HG03565 (cell line): ENCODE results near the gene SHE.

Experiments
- ATAC-seq: cut with Tn5 transposase; IDR thresholded peaks from one replicate; pipeline ENCODE4 v1.9.1; 2021; ENCODE audit warnings: mild to moderate bottlenecking, moderate library complexity; ENCODE audit not compliant: unreplicated experiment

Gene SHE

DNA sequence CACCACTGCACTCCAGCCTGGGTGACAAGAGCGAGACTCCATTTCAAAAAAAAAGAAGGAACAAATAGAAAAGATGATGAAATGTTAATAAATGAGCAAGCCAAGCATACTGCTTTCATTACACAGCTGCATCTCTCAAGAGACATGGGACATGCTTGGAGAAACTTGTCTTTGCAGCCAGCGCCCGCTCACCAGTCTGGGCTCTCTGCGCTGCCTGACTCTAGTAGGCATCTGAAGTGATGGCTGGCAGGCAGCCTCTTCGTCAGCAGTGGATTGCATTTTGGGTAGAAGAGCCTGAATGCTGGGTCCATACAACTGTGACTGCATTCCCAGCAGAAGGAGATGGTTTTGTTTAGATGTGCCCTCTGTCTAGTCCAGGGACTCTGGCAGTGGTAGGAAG, 49.1 kb downstream of the SHE start:
- no peak for ATAC-seq

DNA sequence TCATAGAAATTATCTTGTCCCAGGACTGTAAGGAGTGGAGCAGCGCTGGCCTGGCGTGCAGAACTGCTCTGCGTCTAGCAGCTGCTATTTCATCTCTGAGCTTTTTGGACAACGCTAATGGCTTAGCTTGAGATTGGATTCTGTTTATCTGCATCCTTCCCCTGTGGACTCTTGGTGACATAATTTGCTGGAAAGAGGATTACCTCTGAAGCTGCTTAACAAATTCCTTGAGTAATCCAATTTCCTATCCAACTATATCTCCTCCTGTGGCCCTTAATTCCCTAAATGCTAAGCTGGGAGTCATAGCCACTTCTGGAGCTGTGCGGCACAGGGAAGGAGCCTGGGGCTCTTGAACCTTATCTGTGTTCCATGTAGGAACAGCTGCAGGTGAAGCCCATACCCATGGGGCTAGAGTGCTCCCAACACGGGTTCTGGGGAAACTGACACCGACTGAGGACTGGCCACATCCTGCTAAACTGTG, 53.8 kb downstream of the SHE start:
- no peak for ATAC-seq

DNA sequence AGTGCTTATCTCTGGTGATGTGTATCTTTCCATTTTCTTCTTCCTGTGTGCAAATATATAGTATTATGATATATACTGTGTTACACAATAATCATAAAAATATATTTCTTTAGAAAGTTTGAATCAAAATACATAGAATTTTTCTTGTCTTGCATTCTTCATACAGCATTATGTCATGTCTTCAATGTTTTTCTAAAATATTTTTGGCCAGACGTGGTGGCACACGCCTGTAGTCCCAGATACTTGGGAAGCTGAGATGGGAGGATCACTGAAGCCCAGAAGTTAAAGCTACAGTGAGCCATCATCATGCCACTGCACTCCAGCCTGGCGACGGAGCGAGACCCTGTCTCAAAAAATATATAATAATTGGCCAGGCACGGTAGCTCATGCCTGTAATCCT, 55.4 kb downstream of the SHE start:
- no peak for ATAC-seq

DNA sequence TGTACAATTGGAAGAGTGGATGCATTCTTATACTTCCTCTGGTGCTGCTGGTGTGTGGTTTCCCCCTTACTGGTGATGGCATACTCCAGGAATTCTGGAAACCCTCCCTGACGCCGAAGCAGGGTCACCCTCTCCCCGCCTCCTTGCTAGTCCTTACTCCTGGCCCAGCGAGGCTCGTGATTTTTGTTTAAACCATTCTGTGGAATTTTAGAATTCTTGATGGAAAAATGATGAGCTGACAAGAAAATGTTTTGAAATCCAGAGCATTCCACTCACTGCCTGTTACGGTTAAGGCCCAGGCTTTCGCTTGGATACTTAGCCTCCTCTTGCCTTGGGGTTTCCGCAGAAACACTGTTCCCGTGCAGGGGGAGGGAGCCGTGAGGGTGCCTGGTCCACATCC, 55.9 kb downstream of the SHE start:
- ATAC-seq = no peak

DNA sequence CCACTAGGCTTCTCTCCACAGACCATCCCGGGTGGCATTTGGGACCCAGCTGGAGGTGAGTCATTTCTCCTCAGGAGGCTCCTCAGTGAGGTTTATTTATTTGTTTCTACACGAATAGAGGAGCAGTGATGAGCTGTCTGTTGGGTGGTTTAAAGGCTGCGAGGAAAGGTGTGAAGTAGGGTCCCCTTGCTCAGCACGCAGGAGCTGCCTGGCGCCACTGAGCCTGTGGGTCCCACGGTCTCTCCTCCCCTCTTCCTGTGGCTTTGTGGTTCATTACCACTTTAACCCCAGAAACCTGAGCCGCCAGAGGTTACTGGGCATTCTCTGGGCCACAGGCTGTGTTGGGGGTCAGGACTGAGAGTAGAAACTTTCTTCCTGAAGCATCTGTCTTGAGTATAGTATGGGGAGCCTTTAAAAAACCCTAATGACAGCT, 57.2 kb downstream of the SHE start:
- no peak for ATAC-seq

DNA sequence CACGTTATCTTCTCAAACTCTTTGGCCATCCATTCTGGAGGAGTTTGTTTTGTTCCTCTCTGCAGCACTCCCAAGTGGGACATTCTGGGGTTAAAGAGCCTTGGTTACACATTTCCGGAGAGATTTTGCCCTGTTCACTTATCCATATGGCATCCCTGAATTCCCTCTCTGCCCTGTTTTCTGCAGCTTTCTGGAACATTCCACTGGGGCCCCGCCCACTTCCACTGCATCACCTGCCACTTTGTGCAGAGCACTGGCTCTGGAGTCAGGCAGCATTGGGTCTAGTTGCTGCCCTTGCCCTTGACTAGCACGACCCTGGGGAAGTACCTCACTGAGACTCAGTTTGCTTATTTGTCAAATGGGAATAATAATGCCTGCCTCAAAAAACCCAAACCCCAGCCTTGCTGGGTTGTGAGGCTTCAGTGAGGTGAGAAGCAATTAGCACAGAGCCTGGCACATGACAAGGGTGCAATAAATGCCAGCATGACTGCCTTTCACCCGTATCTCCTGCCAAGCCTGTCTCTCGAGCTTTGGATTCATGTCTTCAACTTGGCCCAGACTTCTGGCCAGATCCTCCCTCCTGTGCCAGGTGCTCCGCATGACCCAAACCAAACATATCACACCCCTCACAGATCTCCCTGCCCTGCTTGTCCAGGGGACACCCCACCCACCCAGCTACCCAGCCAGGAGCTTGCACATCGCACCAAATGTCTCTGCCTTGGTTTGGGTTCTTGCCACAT, 58.8 kb downstream of the SHE start:
- no peak for ATAC-seq

DNA sequence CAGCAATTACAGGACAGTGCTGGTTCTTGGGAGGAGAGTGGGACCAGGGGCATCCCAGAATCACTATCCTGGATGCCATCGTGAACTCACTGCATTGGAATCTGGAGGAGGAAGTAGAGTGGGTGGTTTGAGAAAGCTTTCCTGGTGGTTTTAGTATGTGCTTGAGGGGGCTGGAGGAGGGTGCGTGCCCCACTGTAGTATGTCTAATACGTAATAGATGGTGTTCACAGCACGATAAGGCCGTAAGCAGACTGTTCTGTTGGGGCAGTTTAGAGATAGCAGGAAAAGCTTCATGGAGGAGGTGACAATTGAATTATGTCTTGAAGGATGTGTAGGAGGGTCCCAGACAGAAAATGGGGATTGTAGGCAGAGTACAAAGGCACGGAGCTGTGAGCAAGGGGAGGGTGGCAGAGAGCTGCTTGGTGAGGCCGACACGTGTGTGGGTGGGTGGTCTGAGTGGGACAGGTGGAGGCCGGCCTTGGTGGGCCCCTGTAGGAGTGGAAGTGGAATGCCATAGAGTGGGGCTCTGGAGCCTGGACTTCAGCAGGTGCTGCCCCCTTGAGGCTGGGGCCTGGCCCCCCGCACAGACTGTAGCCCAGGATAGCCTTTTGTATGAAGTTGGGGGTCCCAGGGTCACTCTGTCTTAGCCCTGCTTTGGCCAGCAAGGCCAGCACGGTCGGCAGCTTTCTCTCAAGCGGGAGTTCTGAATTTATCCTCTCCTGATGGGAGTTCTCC, 60.0 kb downstream of the SHE start:
- ATAC-seq = no peak

DNA sequence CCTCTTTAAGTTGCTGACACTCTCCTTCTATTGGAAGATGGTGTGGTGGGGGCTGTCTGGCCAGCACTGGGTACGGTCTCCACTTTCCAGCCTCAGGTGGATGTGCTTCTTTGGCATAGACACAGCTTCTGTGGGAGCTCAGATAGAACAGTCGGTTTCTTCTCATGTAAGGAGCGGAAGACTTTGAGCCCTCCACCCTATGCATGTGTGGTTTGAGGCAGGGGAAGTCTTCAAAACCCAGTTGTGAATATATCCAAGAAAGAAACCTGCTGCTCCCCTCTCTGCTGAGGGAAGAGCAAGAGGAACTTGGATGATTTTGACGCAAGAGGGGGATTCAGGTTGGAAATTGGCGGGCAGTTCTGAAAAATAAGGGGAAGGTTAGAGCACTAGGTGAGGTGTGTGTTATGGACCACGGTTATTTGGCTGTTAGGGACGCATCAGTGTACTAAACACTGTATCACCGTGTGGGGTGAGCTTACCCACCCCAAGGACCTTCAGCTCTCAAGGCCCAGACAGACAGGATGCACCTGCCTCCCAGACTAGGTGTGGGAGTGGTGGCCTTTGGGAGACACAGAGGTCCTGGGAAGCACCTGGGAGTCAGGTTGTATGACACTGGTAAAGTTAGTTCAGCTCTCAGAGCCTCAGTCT, 60.8 kb downstream of the SHE start:
- no peak for ATAC-seq

DNA sequence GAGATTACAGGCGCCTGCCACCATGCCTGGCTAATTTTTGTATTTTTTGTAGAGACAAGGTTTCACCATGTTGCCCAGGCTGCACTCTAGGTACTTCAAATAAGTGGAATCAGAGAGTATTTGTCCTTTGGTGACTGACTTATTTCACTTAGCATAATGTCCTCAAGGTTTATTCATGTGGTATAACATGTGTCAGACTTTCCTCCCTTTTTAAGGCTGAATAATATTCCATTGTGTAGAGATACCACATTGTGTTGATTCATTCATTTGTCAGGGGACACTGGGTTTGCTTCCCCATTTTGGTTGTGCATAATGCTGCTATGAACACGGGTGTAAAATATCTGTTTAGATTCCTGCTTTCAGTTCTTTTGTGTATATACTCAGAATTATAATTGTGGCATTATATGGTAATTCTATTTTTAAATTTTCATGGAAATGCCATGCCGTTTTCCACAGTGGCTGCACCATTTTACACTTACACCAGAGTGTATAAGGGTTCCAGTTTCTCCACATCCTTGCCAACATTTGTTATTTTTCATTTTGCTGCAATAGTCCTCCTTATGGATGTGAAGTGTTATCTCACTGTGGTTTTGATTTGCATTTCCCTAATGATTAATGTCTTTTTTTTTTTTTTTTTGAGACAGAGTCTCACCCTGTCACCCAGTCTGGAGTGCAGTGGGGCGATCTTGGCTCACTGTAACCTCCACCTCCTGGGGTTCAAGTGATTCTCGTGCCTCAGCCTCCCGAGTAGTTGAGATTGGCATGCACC, 62.0 kb downstream of the SHE start:
- ATAC-seq = no peak

DNA sequence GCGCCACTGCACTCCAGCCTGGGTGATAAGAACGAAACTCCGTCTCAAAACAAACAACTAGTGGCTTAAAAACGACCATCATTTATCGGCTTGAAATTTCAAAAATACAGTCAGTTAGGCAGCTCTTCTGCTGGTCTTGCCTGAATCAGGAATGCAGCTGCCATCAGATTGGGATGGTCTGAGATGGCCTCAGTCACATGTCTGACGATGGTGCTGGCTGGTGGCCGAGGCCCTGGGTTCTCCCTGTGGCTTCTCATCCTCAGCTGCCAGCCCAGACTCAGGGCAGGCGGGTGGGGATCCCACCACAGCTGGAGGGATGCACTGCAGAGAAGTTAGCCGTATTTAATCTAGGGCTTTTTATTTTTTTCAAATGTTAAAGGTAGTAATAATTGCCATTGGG, 65.8 kb downstream of the SHE start:
- ATAC-seq = no peak

DNA sequence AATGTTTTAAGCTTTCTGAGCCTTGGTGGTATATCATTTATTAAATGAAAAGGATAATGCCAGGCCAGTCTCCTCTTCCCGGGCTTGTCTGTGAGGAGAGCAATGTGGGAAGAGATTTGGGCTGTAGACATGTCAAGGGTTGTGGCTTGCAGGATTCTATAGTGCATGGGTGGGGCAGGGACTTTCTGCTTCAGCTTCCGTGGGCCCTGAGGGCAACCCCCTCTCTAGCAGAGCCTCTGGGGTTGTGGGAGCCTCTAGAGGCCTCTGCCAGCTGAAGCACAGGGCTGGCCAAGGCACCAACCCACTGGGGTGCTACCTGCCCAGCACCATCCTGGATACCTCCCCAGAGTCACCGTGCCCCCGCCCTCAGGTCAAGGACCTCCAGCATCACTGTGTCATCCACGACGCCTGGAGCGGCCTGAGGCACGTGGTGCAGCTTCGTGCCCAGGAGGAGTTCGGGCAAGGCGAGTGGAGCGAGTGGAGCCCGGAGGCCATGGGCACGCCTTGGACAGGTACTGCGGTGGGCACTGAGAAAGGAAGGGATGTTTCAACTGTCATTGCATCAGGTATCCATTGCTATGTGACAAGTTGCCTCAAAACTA, 66.5 kb downstream of the SHE start:
- ATAC-seq = no peak

DNA sequence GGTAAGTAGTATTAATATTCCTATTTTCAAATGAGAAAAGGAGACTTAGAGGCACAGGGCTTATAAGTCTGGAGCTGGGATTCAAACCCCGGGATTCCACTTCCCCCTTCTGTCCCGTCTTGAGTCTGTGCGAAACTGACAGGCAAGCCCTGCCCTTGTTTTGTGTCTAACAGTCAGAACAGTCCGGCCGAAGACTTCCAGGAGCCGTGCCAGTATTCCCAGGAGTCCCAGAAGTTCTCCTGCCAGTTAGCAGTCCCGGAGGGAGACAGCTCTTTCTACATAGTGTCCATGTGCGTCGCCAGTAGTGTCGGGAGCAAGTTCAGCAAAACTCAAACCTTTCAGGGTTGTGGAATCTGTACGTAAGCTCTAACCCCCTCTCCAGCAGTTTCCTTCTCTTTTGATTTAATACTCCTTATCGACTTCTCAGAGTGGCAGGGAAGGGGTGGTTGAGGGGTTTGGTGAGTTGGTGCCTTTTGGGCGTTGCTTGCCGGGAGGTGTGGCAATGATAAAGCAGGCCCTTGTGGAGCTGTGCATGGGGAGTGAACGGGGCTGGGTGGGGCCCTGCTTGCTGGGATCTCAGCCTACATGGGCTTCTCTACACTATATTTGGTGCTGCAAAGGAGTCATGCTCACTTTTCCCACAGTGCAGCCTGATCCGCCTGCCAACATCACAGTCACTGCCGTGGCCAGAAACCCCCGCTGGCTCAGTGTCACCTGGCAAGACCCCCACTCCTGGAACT, 67.7 kb downstream of the SHE start:
- ATAC-seq = no peak

DNA sequence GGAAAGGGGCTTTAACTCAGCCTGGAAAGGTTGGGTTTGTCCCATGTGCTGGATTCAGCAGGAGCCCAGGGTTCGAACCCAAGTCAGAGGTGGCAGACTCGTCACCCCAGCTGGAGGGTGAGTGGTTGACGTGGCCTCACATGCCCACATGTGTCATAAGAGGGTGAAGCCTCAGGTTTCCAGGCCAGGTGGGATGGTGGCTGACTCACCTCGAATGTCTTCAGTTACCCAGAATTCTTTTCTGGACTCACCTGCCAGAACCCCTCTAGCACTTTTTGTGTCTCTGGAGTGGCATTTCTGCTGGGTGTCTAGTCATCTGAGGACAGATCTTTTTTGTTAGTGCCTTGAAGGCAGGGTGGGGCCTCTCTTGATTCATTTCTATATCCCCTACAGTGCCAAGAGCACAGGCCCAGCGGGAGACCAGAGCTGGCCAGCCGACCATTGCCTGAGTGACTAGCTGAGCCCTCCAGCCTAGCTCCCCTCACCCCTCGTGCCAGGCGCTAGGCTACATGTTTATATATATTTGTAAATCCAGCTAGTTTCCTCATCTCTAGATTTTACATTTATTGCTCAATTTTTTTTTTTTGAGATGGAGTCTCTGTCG, 68.9 kb downstream of the SHE start:
- ATAC-seq = no peak

DNA sequence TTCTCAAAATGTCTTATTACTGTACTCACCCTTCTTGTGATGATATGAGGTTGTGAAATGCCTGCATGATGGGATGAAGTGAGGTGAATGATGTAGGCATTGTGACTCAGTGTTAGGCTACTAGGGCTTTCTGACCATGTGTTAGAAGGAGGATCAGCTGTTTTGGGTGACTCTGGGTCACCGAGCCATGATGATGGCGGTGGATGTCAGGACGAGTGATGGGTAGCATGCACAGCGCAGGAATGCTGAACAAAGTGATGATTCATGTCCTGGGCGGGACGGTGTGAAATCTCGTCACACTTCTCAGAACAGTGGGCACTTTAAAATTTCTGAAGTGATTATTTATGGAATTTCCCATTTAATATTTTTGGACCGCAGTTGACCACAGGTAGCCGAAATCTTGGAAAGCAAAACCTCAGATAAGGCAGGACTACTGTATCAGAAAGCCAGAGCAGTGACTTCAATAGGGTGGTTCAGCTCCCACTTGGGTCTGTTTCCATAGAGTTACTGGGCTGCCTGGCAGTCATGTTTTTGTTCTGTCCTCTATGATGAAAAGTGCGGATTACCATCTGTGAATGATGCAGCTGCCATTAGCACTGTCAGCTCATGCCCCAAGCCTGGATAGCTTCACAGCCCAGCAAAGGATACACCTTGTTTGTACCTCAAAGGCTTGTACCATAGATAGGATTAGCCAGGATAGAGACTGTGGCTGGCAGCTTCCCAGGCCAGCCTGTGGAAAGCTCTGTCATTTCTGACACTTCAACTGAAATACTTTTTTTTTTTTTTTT, 70.4 kb downstream of the SHE start:
- no peak for ATAC-seq

DNA sequence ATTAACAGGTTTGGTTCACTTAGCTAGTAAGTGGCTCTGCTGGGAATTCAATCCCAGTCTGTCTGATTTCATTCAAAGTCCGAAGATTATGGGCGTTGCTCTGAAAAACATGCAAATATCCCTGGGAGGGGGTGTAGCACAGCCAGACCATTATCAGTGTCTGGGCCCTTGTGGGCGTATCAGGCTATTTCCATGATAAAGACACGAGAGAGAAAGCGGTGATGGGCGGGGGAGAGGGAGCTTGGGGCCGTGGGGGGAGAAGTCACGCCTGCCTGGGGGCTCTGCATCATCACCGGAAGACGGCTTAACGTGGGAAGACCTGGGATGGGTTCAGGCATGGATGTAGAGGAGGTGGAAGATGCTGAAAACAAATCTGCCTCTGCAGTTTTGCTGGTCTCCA, 71.3 kb downstream of the SHE start:
- ATAC-seq = no peak

DNA sequence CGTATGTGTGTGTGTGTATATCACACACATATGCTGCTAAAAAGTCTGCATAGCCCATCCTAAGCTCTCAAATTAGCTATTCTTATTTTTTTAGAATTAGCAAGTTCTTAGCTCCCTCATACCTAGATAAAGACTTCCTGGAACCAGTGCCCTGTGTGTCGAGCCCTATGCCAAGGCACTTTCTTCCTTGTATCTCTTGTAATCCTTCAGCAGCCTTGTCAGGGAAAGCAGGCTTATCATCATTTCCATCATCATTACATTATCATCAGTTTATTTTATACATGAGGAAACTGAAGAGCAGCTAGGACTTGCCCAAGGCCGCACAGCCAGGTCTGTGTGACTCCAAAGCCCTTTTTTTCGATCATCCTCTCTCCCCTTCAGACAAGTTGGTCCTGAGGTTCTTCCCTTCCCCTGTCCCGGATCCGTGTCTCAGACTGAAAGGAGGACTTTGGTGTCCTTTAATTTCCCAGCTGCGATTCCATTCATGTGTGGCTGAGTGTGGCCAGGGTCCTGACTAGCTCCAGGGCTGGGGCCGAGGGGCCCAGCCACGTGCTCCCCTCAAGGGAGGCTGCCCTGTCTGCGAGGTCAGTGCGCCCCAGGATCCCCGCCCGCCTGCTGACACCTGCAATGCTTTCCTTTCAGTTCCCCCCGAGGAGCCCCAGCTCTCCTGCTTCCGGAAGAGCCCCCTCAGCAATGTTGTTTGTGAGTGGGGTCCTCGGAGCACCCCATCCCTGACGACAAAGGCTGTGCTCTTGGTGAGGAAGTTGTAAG, 72.2 kb downstream of the SHE start:
- no peak for ATAC-seq
